HEK293T (cell line): ENCODE data around the gene CCDC158.

ENCODE experiments used
- ARNT ChIP-seq: fragments of 450-650 bp; IDR thresholded peaks from 2 replicates; pipeline ENCODE4 v1.6.1; 2017; ENCODE audit warnings: mild to moderate bottlenecking
- BHLHE40 ChIP-seq: fragments of 450-650 bp; IDR thresholded peaks from 2 replicates; pipeline ENCODE4 v1.6.1; 2016; ENCODE audit warnings: mild to moderate bottlenecking, moderate library complexity, borderline replicate concordance
- NFRKB ChIP-seq: fragments of 450-650 bp; IDR thresholded peaks from 2 replicates; pipeline ENCODE4 v1.6.1; 2016; ENCODE audit warnings: mild to moderate bottlenecking, moderate library complexity
- SP1 ChIP-seq: fragments of 450-650 bp; IDR thresholded peaks from 2 replicates; pipeline ENCODE4 v1.6.1; 2017
- TARDBP ChIP-seq: fragments of 450-650 bp; IDR thresholded peaks from 2 replicates; pipeline ENCODE4 v1.6.1; 2016

- TF ChIP-seq SP1 (no peak), TARDBP (no peak), NFRKB (no peak), BHLHE40 (no peak), ARNT (no peak)
Measured at GRCh38 chr4:76312457-76312856, 108.5 kb downstream of the CCDC158 start.
